ENCODE measurements around the gene CD248.
"Not testable (repeated sequence)": the region's sequence is repeated elsewhere in the genome, so short reads cannot be mapped to it uniquely, and the experiment has no call there.

The CD248 gene, protein sequence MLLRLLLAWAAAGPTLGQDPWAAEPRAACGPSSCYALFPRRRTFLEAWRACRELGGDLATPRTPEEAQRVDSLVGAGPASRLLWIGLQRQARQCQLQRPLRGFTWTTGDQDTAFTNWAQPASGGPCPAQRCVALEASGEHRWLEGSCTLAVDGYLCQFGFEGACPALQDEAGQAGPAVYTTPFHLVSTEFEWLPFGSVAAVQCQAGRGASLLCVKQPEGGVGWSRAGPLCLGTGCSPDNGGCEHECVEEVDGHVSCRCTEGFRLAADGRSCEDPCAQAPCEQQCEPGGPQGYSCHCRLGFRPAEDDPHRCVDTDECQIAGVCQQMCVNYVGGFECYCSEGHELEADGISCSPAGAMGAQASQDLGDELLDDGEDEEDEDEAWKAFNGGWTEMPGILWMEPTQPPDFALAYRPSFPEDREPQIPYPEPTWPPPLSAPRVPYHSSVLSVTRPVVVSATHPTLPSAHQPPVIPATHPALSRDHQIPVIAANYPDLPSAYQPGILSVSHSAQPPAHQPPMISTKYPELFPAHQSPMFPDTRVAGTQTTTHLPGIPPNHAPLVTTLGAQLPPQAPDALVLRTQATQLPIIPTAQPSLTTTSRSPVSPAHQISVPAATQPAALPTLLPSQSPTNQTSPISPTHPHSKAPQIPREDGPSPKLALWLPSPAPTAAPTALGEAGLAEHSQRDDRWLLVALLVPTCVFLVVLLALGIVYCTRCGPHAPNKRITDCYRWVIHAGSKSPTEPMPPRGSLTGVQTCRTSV

DNA sequence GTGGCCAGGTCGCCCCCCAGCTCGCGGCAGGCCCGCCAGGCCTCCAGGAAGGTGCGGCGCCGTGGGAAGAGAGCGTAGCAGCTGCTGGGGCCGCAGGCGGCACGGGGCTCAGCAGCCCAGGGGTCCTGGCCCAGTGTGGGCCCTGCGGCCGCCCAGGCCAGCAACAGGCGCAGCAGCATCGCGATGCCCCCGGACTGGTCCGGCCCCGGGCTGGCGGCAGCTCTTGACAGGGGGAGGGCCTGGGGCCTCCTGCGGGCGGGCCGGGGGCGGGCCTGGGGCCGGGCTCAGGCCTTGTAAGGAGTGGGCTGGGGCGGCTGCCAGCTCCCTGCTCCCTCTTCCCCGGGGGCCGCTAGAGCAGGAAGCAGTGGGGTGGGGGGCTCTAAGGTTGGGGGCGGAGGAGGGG lies at the start of gene CD248:
Gene CD248, minus strand, starts transcription at position 196 of the 403 bp plus-strand sequence. Its CDS starts 17 bp downstream, at position 179.
- DNase-seq (ENCODE audit: low read depth in 1 of 2, low spot score in 1 of 2): no peak

DNA sequence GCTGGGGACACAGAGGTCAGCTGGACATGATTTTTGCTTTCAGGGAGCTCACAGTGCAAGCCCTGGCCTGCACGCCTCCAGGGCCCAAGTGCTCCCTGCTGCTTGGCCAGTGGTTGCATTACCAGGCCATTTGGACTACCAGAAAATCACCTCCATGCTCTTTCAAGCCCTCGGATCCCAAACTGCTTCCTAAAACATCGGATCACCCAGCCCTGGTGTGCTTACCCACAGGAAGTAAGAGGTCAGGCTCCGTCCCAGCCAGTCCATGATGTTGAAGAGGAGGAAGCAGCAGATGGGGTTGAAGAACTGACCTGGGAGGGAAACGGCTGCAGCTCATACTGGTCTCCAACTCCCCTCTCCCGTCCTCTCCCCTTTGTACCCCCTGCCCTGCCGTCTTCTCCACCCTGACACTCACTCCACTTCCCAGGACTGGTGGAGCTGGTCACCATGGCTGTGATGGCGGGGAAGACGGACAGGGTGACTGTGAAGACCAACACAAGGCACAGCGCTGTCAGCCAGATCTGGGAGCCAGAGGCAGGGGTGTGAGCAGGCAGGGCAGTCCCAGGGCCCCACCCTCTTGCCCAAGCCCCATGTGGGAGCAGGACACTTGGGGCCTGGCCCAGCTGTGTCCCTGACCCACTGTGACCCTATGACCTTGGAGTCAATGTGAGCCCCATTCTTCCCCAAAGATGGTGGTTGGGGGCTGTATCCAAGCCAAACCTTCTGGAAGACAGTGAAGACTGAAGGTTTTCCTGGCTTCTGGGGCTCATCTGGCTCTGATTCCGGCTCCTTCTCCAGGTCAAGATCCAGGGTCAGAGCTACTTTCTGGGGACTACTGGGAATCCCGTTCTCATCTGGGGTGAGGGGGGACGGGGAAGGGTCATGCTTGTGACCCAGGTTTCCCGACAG lies 49.1 kb upstream of the CD248 start:
- no peak for DNase-seq (ENCODE audit: low read depth in 1 of 2, low spot score in 1 of 2)

DNA sequence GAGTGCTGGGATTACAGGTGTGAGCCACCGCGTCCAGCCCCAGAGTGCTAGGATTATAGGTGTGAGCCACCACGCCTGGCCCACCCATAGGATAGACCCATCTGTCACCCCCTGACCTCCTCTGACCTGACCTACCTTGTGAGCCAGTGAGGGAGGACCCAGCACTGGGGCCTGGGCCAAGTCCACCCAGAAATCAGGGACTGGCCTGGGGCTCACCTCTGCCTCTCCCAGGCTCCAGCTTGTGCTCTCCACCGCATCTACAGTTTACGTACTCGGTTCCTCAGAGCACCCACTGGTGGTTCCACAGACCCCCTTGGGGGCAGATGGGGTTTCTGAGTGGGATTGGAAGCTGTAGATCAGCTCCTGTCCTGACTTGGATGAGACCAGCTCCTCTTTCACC lies 48.3 kb upstream of the CD248 start:
- DNase-seq (ENCODE audit: low read depth in 1 of 2, low spot score in 1 of 2): no peak

DNA sequence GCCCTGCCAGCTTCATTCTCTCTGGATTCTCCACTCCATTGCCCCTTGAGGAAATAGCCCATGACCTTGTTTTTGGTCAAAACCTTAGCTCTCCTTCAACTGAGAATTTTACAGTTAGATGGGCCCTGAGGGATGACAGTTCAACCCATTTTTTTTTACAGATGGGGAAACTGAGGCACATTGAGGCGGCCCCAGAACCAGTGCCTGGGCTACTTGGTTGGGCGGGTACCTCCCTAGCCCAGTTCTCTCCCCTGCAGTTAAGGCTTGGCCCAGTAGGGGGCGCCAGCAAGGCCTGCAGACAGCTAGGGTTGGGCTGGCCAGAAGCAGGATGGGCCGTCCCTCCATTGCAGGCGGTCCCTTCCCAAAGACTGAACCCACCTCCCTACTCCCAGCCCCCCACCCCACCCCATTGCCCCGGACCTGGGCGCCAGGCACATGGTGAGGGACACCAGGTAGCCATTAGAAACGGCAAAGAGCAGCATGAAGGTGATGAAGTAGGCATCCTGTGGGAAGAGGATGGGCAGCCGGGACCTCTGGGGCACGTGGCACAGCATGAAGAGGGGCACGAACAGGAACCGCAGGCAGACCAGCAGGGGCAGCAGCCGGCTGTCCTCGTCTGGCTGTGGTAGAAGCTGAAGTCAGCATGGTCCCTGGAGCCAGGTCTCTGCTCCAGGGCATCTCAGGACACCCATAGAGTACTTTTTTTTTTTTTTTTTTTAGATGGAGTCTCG lies 47.1 kb upstream of the CD248 start:
- DNase-seq (ENCODE audit: low read depth in 1 of 2, low spot score in 1 of 2): peak; percentile 51 to 61

- no peak for DNase-seq (ENCODE audit: low read depth in 1 of 2, low spot score in 1 of 2)
These were observed 46.4 kb upstream of the CD248 start for GRCh38 chr11:66363187-66363601.

- no peak for DNase-seq (ENCODE audit: low read depth in 1 of 2, low spot score in 1 of 2)
These were observed 45.8 kb upstream of the CD248 start for GRCh38 chr11:66362481-66363147.

DNA sequence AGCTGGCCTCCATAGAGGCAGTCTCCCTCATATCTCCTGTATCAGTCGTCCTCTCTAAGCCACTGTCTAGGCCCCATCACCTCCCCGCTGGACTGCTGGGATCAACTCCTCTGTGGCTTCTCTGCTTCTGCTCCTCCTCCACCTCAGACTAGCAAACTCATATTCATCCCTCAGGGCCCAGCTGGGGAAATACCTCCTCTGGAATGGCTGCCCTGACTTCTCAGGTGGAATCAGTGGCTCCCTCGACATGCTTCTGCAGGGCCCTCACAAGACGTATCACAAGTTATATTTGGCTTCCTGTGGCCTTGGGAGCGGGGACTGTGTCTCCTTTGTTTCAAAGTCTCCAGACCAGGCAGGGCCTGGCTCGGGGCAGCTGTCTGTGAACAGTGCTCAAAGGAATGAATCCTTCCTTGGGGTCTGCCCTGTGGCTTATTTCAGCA lies 44.7 kb upstream of the CD248 start:
- DNase-seq (ENCODE audit: low read depth in 1 of 2, low spot score in 1 of 2): no peak

DNA sequence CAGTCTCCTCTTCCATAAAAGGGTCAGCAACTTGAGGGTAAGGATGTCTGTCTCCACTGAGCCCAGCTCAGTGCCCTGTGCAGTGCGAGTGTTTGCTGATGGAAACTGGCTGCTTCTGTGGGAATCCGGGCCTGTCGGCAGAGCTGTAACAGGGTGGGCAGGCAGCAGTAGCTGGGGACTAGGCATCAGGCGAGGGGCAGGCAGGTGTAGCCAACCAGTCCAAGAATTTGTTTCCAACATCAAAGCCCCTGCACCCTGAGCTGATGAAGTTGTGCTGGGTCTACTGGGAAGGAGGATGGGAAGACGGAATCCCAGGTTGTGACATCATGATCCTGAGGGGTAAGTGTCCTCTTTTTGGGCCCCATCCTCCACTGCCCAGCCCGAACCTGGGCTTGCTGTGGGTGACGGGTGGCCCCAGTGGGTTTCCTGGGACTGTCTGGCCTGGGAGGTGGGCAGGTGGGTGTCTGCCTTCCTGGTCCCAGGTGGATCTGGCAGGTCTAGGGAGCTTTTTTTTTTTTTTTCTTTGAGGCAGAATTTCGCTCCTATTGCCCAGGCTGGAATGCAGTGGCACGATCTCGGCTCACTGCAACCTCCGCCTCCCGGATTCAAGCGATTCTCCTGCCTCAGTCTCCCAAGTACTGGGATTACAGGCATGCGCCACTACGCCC lies 43.7 kb upstream of the CD248 start:
- DNase-seq (ENCODE audit: low read depth in 1 of 2, low spot score in 1 of 2): no peak

DNA sequence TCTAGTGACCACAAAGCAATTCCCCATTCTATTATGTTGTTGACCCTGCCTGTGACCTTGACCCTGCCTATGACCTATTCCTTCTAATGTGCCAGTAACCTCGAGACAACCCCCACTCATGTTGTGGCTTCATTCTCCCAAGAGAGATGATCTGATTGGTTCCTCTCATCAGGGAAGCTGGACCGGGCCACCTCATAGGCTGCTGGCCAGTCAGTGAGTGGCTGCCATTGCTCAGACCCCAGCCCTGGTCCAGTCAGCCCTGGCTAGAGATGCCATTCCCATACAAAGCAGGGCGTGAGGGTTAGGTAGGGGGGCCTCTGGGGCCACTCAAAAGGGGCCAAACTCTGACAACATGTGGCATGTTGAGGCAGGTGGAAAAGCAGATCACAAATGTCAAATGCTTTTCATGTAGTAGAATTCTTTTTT lies 42.8 kb upstream of the CD248 start:
- no peak for DNase-seq (ENCODE audit: low read depth in 1 of 2, low spot score in 1 of 2)

DNA sequence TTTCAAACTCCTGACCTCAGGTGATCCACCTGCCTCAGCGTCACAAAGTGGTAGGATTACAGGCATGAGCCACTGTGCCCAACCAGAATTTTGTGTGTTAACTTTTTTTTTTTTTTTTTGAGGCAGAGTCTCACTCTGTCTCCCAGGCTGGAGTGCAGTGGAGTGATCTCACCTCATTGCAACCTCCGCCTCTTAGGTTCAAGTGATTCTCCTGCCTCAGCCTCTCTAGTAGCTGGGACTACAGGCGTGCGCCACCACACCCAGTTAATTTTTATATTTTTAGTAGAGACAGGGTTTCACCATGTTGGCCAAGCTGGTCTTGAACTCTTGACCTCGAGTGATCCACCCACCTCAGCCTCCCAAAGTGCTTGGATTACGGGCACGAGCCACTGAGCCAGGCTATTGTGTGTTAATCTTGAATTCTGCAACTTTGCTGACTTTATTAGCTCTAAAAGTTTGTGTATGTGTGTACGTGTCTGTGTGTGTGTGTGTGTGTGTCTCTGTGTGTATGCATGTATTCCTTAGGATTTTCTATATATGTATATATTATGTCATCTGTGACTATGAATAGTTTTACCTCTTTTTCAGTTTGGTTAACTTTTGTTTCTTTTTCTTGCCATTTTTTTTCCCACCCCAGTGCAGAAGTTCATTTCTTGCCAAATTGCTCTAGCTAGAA lies 33.9 kb upstream of the CD248 start:
- not testable (repeated sequence) for DNase-seq (ENCODE audit: low read depth in 1 of 2, low spot score in 1 of 2)

- DNase-seq (ENCODE audit: low read depth in 1 of 2, low spot score in 1 of 2): no peak
These were observed 32.2 kb upstream of the CD248 start for GRCh38 chr11:66349084-66349386.

- peak; percentile 59 to 69 for DNase-seq (ENCODE audit: low read depth in 1 of 2, low spot score in 1 of 2)
These were observed 30.8 kb upstream of the CD248 start, which contains the start of gene B4GAT1 for GRCh38 chr11:66347425-66348276. B4GAT1 (minus strand) TSS chr11:66347629; CDS start chr11:66347545, 84 bp downstream.

- no peak for DNase-seq (ENCODE audit: low read depth in 1 of 2, low spot score in 1 of 2)
These were observed 29.9 kb upstream of the CD248 start for GRCh38 chr11:66346476-66347424.

- DNase-seq (ENCODE audit: low read depth in 1 of 2, low spot score in 1 of 2): no peak
These were observed 28.4 kb upstream of the CD248 start for GRCh38 chr11:66345316-66345649.

GRCh38 chr11:66344550-66345315 lies 27.9 kb upstream of the CD248 start, which contains the start of gene BRMS1:
BRMS1 (minus strand) TSS chr11:66345104; CDS start chr11:66342234, 2,870 bp downstream.
- DNase-seq (ENCODE audit: low read depth in 1 of 2, low spot score in 1 of 2): peak; percentile 90 to 95

DNA sequence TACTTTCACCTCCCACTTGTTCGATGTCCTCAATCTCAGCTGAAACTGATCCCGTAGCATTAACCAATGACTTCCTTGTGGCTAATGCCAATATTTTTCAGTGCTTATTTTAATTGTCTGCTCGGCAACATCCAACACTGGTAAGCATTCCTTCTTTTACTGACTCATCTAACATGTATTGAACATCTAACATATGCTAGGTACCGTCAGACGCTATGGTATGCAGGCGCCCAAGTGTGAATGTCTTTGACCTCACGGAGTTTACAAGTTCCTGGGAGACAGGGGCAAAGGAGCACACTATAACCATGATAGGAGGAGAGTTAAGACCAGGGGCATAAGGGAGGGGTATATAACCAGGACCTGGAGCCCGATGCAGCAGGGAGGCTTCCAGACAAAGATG lies 26.3 kb upstream of the CD248 start:
- no peak for DNase-seq (ENCODE audit: low read depth in 1 of 2, low spot score in 1 of 2)

Data from activated T-helper 1 cell treated with anti-CD3 and anti-CD28 coated beads, Interleukin-2, amount 50 U/mL, for 16 hours (primary cell).